Stimulated activated naive CD8-positive, alpha-beta T cell treated with anti-CD3 and anti-CD28 coated beads, Interleukin-15, Interleukin-2, amounts not matched to agents 100 ng/mL and 50 ng/mL, for 24 hours (primary cell): ENCODE data around the gene BOK.
"Not testable (repeated sequence)": the region's sequence is repeated elsewhere in the genome, so short reads cannot be mapped to it uniquely, and the experiment has no call there.

Experiments used
- H3K27ac Mint-ChIP-seq: one replicate; pipeline ENCODE4 v1.8.0; 2021; ENCODE audit warnings: mild to moderate bottlenecking, mixed read lengths
- H3K27me3 Mint-ChIP-seq: one replicate; pipeline ENCODE4 v1.8.0; 2021; ENCODE audit warnings: mixed read lengths
- H3K36me3 Mint-ChIP-seq: one replicate; pipeline ENCODE4 v1.8.0; 2021; ENCODE audit warnings: low read depth, mixed read lengths
- H3K4me1 Mint-ChIP-seq: one replicate; pipeline ENCODE4 v1.8.0; 2021; ENCODE audit warnings: low read depth, mixed read lengths
- H3K4me3 Mint-ChIP-seq: one replicate; pipeline ENCODE4 v1.8.0; 2021; ENCODE audit warnings: mild to moderate bottlenecking, mixed read lengths
- H3K9me3 Mint-ChIP-seq: one replicate; pipeline ENCODE4 v1.8.0; 2021; ENCODE audit warnings: mixed read lengths

BOK gene

GRCh38 chr2:241560883-241561474 is 2.4 kb downstream of the BOK start:
- no peak overlapping the region for H3K4me3 Mint-ChIP-seq

GRCh38 chr2:241561832-241562231 is 3.3 kb downstream of the BOK start:
- no peak overlapping the region for H3K27ac Mint-ChIP-seq
- H3K9me3 Mint-ChIP-seq = peaks cover 9% of the 10 kb centered on the region
- H3K27me3 Mint-ChIP-seq = peaks cover 28% of the 10 kb centered on the region
- H3K4me1 Mint-ChIP-seq = peaks cover 4% of the 10 kb centered on the region
- H3K4me3 Mint-ChIP-seq = no peak overlapping the region
- peaks cover 9% of the 10 kb centered on the region for H3K36me3 Mint-ChIP-seq

More at GRCh38 chr2:241560883-241561474, 2.4 kb downstream of the BOK start:
- Mint-ChIP-seq H3K36me3 (peaks cover 9% of the 10 kb centered on the region), H3K9me3 (peaks cover 9% of the 10 kb centered on the region), H3K27me3 (peaks cover 35% of the 10 kb centered on the region), H3K27ac (no peak overlapping the region), H3K4me1 (peaks cover 4% of the 10 kb centered on the region)

DNA sequence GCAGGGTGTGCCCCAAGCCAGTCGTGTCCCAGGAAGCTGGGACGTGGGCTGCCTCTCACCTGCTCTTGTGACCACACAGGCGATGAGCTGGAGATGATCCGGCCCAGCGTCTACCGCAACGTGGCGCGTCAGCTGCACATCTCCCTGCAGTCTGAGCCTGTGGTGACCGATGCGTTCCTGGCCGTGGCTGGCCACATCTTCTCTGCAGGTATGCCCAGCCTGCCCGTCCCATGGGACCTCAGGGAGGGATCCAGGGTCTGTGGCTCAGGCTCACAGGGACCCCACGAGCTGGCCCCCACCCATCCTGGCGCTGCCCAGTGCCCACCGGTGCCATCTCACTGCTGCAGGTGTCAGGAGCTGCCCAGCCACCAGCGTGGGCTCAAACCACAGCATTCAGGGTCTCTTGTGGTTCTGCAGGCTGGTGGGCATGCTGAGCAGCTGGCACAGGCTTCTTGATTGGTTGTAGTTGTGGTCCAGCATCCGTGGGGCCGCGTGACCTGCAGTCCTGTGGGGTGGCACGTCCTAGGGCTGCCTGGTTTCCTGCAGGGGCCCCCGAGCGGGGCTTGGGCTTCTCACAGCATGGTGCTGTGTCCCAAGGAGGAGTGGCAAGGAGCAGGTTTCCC is 3.8 kb downstream of the BOK start:
- no peak overlapping the region for H3K4me3 Mint-ChIP-seq
- no peak overlapping the region for H3K27ac Mint-ChIP-seq
- peaks cover 22% of the 10 kb centered on the region for H3K27me3 Mint-ChIP-seq
- H3K9me3 Mint-ChIP-seq = peaks cover 9% of the 10 kb centered on the region
- H3K4me1 Mint-ChIP-seq = peaks cover 4% of the 10 kb centered on the region
- H3K36me3 Mint-ChIP-seq = peaks cover 9% of the 10 kb centered on the region

- H3K36me3 Mint-ChIP-seq = peaks cover 3% of the 10 kb centered on the region
- H3K4me3 Mint-ChIP-seq = no peak overlapping the region
- peaks cover 2% of the 10 kb centered on the region for H3K9me3 Mint-ChIP-seq
- H3K27ac Mint-ChIP-seq = no peak overlapping the region
- H3K27me3 Mint-ChIP-seq = peaks cover 15% of the 10 kb centered on the region
- peaks cover 3% of the 10 kb centered on the region for H3K4me1 Mint-ChIP-seq
These were observed 4.5 kb downstream of the BOK start for GRCh38 chr2:241563031-241563507.

DNA sequence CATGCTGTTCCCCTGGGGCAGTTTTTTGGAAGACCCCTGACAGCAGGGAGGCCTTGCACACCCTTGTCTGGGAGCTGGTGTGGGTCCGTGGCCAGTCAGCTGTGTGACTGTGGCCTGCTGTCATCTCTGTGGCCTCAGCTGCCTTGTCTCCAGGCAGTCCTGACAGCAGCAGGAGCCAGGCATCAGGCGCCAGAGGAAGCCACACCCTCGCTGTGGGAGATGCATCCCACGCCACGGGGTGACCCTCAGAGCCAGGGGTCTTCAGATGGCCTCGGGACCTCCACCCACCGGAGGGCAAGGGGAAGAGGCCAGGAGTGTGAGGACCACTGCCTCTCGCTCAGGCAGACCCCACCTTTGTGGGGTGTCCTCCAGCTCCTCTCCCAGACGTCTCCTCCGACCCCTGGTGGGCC is 5.0 kb downstream of the BOK start:
- no peak overlapping the region for H3K4me3 Mint-ChIP-seq
- no peaks in the 10 kb centered on the region for H3K4me1 Mint-ChIP-seq
- peaks cover 11% of the 10 kb centered on the region for H3K27me3 Mint-ChIP-seq
- no peaks in the 10 kb centered on the region for H3K36me3 Mint-ChIP-seq
- no peak overlapping the region for H3K27ac Mint-ChIP-seq
- no peaks in the 10 kb centered on the region for H3K9me3 Mint-ChIP-seq

DNA sequence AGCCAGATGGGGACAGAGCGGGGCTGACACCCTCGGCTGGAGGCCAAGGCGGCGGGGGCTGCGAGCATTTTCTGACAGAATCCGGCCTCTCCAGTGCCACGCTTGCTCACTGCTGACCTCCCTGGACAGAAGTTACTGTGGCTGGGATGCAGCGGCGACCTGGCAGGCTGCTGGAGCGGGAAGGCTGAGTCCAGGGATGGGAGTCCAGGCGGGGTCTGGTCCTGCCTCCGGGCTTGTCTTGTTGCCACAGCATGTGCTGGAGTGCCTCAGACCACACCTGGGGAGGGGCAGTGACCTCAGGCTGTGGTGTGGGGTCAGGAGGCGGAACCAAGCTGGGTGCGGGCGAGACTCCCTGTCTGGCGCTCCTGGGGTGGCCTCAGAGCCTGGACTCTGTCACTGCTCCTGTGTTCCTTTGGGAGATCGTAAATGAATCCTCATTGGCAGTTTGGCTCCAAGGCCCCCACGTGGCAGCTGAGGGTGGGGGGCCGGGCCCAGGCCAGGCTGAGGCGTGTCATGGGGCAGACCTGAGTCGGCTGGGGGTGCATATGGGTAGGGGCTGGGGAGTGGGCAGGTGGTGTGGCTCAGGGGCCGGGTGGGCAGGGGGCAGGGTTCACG is 5.5 kb downstream of the BOK start:
- Mint-ChIP-seq H3K9me3 (no peaks in the 10 kb centered on the region), H3K27ac (no peak overlapping the region), H3K27me3 (peaks cover 11% of the 10 kb centered on the region), H3K4me1 (no peaks in the 10 kb centered on the region), H3K36me3 (no peaks in the 10 kb centered on the region), H3K4me3 (no peak overlapping the region)

- no peaks in the 10 kb centered on the region for H3K36me3 Mint-ChIP-seq
- peaks cover 10% of the 10 kb centered on the region for H3K27me3 Mint-ChIP-seq
- no peak overlapping the region for H3K27ac Mint-ChIP-seq
- no peaks in the 10 kb centered on the region for H3K9me3 Mint-ChIP-seq
- H3K4me1 Mint-ChIP-seq = no peaks in the 10 kb centered on the region
- H3K4me3 Mint-ChIP-seq = no peak overlapping the region
These were observed 6.3 kb downstream of the BOK start for GRCh38 chr2:241564596-241565410.

- H3K36me3 Mint-ChIP-seq = no peaks in the 10 kb centered on the region
- peaks cover 4% of the 10 kb centered on the region for H3K27me3 Mint-ChIP-seq
- no peak overlapping the region for H3K27ac Mint-ChIP-seq
- no peak overlapping the region for H3K4me3 Mint-ChIP-seq
- H3K9me3 Mint-ChIP-seq = no peaks in the 10 kb centered on the region
- H3K4me1 Mint-ChIP-seq = no peaks in the 10 kb centered on the region
These were observed 6.9 kb downstream of the BOK start for GRCh38 chr2:241565411-241565810.

DNA sequence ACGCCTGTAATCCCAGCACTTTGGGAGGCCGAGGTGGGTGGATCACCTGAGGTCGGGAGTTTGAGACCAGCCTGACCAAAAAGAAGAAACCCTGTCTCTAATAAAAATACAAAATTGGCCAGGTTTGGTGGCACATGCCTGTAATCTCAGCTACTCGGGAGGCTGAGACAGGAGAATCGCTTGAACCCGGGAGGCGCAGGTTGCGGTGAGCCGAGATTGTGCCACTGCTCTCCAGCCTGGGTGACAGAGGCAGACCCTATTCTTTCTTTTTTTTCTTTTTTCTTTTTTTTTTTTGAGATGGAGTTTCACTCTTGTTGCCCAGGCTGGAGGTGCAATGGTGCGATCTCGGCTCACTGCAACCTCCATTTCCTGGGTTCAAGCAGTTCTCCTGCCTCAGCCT is 7.5 kb downstream of the BOK start:
- not testable (repeated sequence) for H3K9me3 Mint-ChIP-seq, H3K36me3 Mint-ChIP-seq, H3K27ac Mint-ChIP-seq, H3K4me3 Mint-ChIP-seq, H3K27me3 Mint-ChIP-seq, H3K4me1 Mint-ChIP-seq

- no peak overlapping the region for H3K4me3 Mint-ChIP-seq
- H3K9me3 Mint-ChIP-seq = no peaks in the 10 kb centered on the region
- H3K27ac Mint-ChIP-seq = no peak overlapping the region
- no peaks in the 10 kb centered on the region for H3K36me3 Mint-ChIP-seq
- no peaks in the 10 kb centered on the region for H3K4me1 Mint-ChIP-seq
- no peaks in the 10 kb centered on the region for H3K27me3 Mint-ChIP-seq
These were observed 7.9 kb downstream of the BOK start for GRCh38 chr2:241566468-241566867.

GRCh38 chr2:241567266-241567665 is 8.7 kb downstream of the BOK start:
- not testable (repeated sequence) for H3K9me3 Mint-ChIP-seq, H3K4me1 Mint-ChIP-seq, H3K4me3 Mint-ChIP-seq, H3K27ac Mint-ChIP-seq, H3K36me3 Mint-ChIP-seq, H3K27me3 Mint-ChIP-seq

- Mint-ChIP-seq H3K4me3 (no peak overlapping the region), H3K36me3 (no peaks in the 10 kb centered on the region), H3K4me1 (no peaks in the 10 kb centered on the region), H3K27ac (no peak overlapping the region), H3K9me3 (no peaks in the 10 kb centered on the region), H3K27me3 (no peaks in the 10 kb centered on the region)
These were observed 9.2 kb downstream of the BOK start for GRCh38 chr2:241567776-241568175.

DNA sequence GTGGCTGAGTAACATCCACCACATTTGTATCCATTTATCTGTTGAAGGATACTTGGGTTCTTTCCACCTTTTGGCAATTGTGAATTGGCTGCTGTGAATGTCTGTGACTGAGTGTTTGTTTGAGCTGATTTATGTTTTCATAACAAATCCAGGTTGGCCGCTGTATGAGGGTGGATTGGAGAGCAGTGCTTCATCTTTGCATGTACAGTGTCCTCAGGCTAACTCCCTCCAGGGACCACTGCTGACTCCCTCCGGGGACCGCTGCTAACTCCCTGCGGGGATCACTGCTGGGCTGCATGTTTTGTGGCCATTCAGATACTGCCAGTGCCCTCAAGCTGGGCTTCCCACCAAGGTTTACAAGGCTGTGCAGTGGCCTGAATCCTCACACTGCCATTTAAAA is 10.2 kb downstream of the BOK start:
- H3K36me3 Mint-ChIP-seq = no peaks in the 10 kb centered on the region
- no peak overlapping the region for H3K27ac Mint-ChIP-seq
- no peaks in the 10 kb centered on the region for H3K4me1 Mint-ChIP-seq
- no peak overlapping the region for H3K4me3 Mint-ChIP-seq
- no peaks in the 10 kb centered on the region for H3K9me3 Mint-ChIP-seq
- H3K27me3 Mint-ChIP-seq = no peaks in the 10 kb centered on the region

DNA sequence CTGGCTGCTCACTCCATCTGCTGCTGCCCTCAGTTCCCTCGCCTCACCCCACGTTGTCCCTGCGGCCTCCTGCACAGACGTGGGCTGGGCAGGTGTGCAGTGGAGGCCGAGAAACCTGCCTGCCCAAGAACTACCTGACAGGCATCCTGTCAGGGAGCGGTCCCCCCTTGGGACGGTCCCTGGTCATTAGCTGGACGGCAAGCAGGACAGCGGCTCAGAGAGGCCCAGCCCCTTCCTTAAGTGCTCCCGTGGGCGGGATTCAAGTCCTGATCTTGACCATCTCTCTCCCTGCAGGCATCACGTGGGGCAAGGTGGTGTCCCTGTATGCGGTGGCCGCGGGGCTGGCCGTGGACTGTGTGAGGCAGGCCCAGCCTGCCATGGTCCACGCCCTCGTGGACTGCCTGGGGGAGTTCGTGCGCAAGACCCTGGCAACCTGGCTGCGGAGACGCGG is 11.3 kb downstream of the BOK start:
- H3K36me3 Mint-ChIP-seq = no peaks in the 10 kb centered on the region
- H3K9me3 Mint-ChIP-seq = no peaks in the 10 kb centered on the region
- H3K27ac Mint-ChIP-seq = no peak overlapping the region
- no peaks in the 10 kb centered on the region for H3K27me3 Mint-ChIP-seq
- H3K4me1 Mint-ChIP-seq = no peaks in the 10 kb centered on the region
- no peak overlapping the region for H3K4me3 Mint-ChIP-seq

GRCh38 chr2:241570961-241571581 is 12.5 kb downstream of the BOK start:
- Mint-ChIP-seq H3K36me3 (no peaks in the 10 kb centered on the region), H3K4me3 (no peak overlapping the region), H3K27me3 (no peaks in the 10 kb centered on the region), H3K27ac (no peak overlapping the region), H3K9me3 (no peaks in the 10 kb centered on the region), H3K4me1 (no peaks in the 10 kb centered on the region)
